SH-SY5Y (cell line): ENCODE measurements around the gene FEM1A.

Experiments used
- GATA2 ChIP-seq: IDR thresholded peaks from 2 replicates; pipeline ENCODE4 v1.6.1; 2011; ENCODE audit warnings: mild to moderate bottlenecking, low read depth, low read length
- GATA3 ChIP-seq: IDR thresholded peaks from 2 replicates; pipeline ENCODE4 v1.6.1; 2011; ENCODE audit warnings: low read depth, mild to moderate bottlenecking, low read length, moderate library complexity

DNA sequence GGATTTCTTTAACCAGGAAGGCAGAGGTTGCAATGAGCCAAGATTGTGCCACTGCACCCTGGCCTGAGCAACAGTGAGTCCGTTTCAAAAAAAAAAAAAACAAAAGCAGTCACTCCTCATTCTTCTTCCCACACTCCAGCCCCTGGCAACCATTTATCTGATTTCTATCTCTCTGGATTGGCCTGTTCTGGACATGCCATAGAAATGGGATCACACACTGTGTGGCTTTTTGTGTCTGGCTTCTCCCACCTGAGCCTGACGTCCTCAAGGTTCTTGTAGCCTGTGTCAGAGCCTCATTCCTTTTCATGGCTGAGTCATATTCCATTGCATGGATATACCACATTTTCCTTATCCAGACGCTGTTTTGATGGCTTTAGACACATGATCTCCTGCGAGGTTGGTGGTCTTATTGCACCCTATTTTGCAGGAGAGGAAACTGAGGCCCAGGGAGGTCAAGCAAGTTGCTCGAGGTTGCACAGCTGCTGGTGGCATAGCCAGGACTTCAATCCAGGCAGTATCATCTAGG lies 15.8 kb upstream of the FEM1A start:
- TF ChIP-seq GATA2 (no peak), GATA3 (no peak)
